Trophoblast cell (in vitro differentiated cells and primary cell): ENCODE data around the gene ADORA1.

Experiments
- DNase-seq, 2 donors: peaks; one replicate each; pipeline ENCODE4 v3.0.0-alpha.2; 2016
- H2AFZ ChIP-seq: 2 replicates; pipeline ENCODE4 v1.6.1; 2013; ENCODE audit warnings: low read length, moderate library complexity, mild to moderate bottlenecking; ENCODE audit not compliant: insufficient read depth, poor library complexity
- H2AK5ac ChIP-seq: 2 replicates; pipeline ENCODE4 v1.6.1; 2013; ENCODE audit warnings: mild to moderate bottlenecking, low read length
- H2BK120ac ChIP-seq: 2 replicates; pipeline ENCODE4 v1.6.1; 2013; ENCODE audit warnings: low read length, mild to moderate bottlenecking, moderate library complexity; ENCODE audit not compliant: insufficient read depth, poor library complexity
- H2BK12ac ChIP-seq: 2 replicates; pipeline ENCODE4 v1.6.1; 2013; ENCODE audit warnings: mild to moderate bottlenecking, low read length, moderate library complexity
- H2BK5ac ChIP-seq: 2 replicates; pipeline ENCODE4 v1.6.1; 2013; ENCODE audit warnings: low read length, low read depth, moderate library complexity, mild to moderate bottlenecking; ENCODE audit not compliant: poor library complexity
- H3K14ac ChIP-seq: 2 replicates; pipeline ENCODE4 v1.6.1; 2013; ENCODE audit warnings: mild to moderate bottlenecking, low read length
- H3K18ac ChIP-seq: 2 replicates; pipeline ENCODE4 v1.6.1; 2013; ENCODE audit warnings: mild to moderate bottlenecking, low read length
- H3K23ac ChIP-seq: 2 replicates; pipeline ENCODE4 v1.6.1; 2013; ENCODE audit warnings: low read length
- H3K27ac ChIP-seq: 2 replicates; pipeline ENCODE4 v1.5.1; 2013; ENCODE audit warnings: low read depth, mild to moderate bottlenecking, inconsistent platforms, low read length, moderate library complexity
- H3K27me3 ChIP-seq: 2 replicates; pipeline ENCODE4 v1.6.1; 2013; ENCODE audit warnings: inconsistent platforms, mild to moderate bottlenecking, low read length, moderate library complexity; ENCODE audit not compliant: insufficient read depth
- H3K36me3 ChIP-seq, 2 experiments: 1 replicate in 1 of 2; 2 replicates in 1 of 2; pipeline ENCODE4 v1.6.1; 2013; ENCODE audit warnings: low read length in 2 of 2, mild to moderate bottlenecking in 2 of 2, moderate library complexity in 1 of 2; ENCODE audit not compliant: insufficient read depth in 2 of 2, control insufficient read depth in 1 of 2
- H3K4ac ChIP-seq: 2 replicates; pipeline ENCODE4 v1.6.1; 2013; ENCODE audit warnings: low read depth, mild to moderate bottlenecking, low read length, moderate library complexity
- H3K4me1 ChIP-seq, 2 experiments: 1 replicate in 1 of 2; 2 replicates in 1 of 2; pipeline ENCODE4 v1.6.1; 2013; ENCODE audit warnings: low read length in 2 of 2, mild to moderate bottlenecking in 2 of 2, moderate library complexity in 1 of 2; ENCODE audit not compliant: insufficient read depth in 2 of 2, control insufficient read depth in 1 of 2
- H3K4me2 ChIP-seq: 2 replicates; pipeline ENCODE4 v1.6.1; 2013; ENCODE audit warnings: inconsistent platforms, mild to moderate bottlenecking, low read length, moderate library complexity
- H3K4me3 ChIP-seq: 2 replicates; pipeline ENCODE4 v1.5.1; 2013; ENCODE audit warnings: mild to moderate bottlenecking, low read depth, low read length, inconsistent platforms
- H3K79me1 ChIP-seq: one replicate; pipeline ENCODE4 v1.6.1; 2013; ENCODE audit warnings: low read length
- H3K79me2 ChIP-seq: 2 replicates; pipeline ENCODE4 v1.6.1; 2013; ENCODE audit warnings: low read length, mild to moderate bottlenecking; ENCODE audit not compliant: control insufficient read depth, insufficient read depth, poor library complexity
- H3K9ac ChIP-seq: 2 replicates; pipeline ENCODE4 v1.6.1; 2013; ENCODE audit warnings: mild to moderate bottlenecking, low read length
- H3K9me3 ChIP-seq: 2 replicates; pipeline ENCODE4 v1.6.1; 2013; ENCODE audit warnings: low read depth, mild to moderate bottlenecking, control low read depth, inconsistent platforms, low read length; ENCODE audit not compliant: insufficient read depth
- H4K12ac ChIP-seq: 2 replicates; pipeline ENCODE4 v1.6.1; 2013; ENCODE audit warnings: low read depth, mild to moderate bottlenecking, low read length, moderate library complexity
- H4K8ac ChIP-seq: 2 replicates; pipeline ENCODE4 v1.6.1; 2013; ENCODE audit warnings: low read depth, mild to moderate bottlenecking, low read length, moderate library complexity
- H4K91ac ChIP-seq: one replicate; pipeline ENCODE4 v1.6.1; 2013; ENCODE audit warnings: low read depth, mild to moderate bottlenecking, low read length, moderate library complexity
- WGBS: extraction: QIAGEN DNeasy Blood & Tissue Kit; methylation state at CpG from one replicate; pipeline ENCODE4 v1.1.7; 2013; ENCODE audit warnings: missing lambda C conversion rate; ENCODE audit not compliant: insufficient read length, insufficient coverage; ENCODE audit errors: extremely low coverage; 5-methylcytosine and 5-hydroxymethylcytosine counted together

The ADORA1 gene

DNA sequence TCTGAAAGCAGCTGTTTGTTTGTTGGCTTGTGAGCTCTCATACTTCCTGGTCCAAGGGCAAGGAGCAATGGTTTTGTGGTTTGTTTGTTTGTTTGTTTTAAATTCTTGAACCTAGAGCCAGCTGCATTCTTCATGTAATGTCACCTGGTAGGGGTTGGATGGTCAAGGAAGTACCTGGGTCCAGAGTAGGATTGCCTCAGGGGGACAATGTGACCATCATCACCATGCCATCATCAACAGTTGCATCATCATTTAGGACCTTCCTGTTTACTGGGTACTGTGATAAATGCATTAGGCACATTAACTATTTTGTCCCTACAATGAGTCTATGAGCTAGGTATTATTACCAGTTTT, 27.0 kb upstream of the ADORA1 start:
- H3K36me3 ChIP-seq: no peaks in the 10 kb centered on the region
- H3K4me2 ChIP-seq: no peak overlapping the region
- no peak overlapping the region for H2BK120ac ChIP-seq
- H2BK12ac ChIP-seq: no peak overlapping the region
- H3K4me1 ChIP-seq: no peaks in the 10 kb centered on the region
- no peak overlapping the region for H2BK5ac ChIP-seq
- no peak overlapping the region for H3K23ac ChIP-seq
- no peaks in the 10 kb centered on the region for H3K27me3 ChIP-seq
- no peak overlapping the region for H3K4me3 ChIP-seq
- peak; percentile 77 to 97 for DNase-seq
- no peak overlapping the region for H4K91ac ChIP-seq
- no peak overlapping the region for H2AK5ac ChIP-seq
- no peak overlapping the region for H3K27ac ChIP-seq
- no peak overlapping the region for H3K18ac ChIP-seq
- H4K8ac ChIP-seq: no peak overlapping the region
- no peak overlapping the region for H4K12ac ChIP-seq
- H3K79me2 ChIP-seq: no peaks in the 10 kb centered on the region
- no peak overlapping the region for H3K9ac ChIP-seq
- no peaks in the 10 kb centered on the region for H3K79me1 ChIP-seq
- H3K4ac ChIP-seq: no peak overlapping the region
- no peak overlapping the region for H2AFZ ChIP-seq
- no peaks in the 10 kb centered on the region for H3K9me3 ChIP-seq
- H3K14ac ChIP-seq: no peak overlapping the region

DNA sequence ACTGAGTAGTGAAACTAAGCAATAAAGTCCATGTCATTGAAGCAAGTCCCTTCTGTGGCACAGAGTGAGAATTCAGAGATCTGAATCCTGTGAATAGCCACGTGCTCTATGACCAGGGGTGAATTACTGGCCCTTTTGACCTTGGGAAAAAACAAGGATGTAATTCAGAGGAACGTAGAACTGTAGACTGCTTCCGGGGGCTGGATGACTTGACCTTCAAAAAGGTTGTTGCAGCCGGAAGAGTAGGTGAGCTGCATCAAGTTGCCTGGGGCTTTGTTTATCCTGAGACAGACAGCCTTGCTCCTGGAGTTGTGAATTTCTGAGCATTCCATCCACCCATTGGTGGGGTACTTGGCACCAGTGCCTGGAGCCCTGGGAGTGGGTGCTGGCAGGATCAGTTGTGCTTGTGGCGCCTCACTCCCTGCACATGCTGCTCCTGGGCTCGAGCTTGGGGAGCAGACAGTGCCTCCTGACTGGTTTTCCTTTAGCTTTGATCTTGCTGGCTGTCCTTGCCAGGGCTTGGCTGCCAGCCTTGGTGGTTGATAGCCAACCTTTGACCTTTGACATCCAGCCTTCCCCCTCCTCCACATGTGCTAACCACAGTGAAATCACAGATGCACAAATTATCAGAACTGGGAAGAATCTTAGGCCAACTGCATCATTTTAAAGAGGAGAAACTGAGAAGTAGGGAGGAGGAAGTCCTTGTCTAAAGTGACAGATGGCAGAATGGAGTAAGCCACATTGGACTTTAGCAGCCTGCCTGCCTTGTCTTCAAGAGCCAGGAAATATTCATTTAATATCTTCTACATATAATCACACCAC, 25.5 kb upstream of the ADORA1 start:
- Histone ChIP-seq H3K79me2 (no peaks in the 10 kb centered on the region), H3K79me1 (no peaks in the 10 kb centered on the region), H3K4ac (no peak overlapping the region), H2AFZ (no peak overlapping the region), H3K14ac (no peak overlapping the region), H3K4me2 (no peak overlapping the region), H3K4me1 (no peaks in the 10 kb centered on the region), H3K27ac (no peak overlapping the region), H3K18ac (no peak overlapping the region), H2BK12ac (no peak overlapping the region), H3K9ac (no peak overlapping the region), H3K23ac (no peak overlapping the region), H3K9me3 (no peaks in the 10 kb centered on the region), H3K27me3 (no peaks in the 10 kb centered on the region), H4K8ac (no peak overlapping the region), H4K91ac (no peak overlapping the region), H3K4me3 (no peak overlapping the region), H2AK5ac (no peak overlapping the region), H2BK120ac (no peak overlapping the region), H2BK5ac (no peak overlapping the region), H3K36me3 (no peaks in the 10 kb centered on the region), H4K12ac (no peak overlapping the region)
- DNase-seq: no peak
- WGBS: no CpG with 5 or more reads among the region's 6 CpGs

DNA sequence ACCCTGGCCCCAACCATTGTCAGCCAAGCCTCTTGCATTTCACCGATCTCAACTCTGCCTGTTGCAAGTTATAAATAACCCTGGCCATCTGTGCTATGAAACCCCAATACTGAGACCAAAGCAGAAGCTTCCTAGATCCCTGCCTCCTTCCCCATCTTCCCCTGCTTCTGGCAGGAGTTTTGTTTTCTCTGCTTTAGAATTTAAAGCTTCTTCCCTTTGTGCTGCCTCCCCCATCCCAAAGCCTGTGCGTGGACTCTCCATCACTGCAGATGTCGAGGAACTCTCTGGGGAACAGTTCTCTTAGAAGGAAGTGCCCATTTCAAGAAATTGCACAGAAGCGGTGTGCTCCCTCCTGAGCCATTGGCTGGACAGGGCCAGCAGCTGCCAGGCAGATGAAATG, 24.3 kb upstream of the ADORA1 start:
- H2BK120ac ChIP-seq: no peak overlapping the region
- H3K9me3 ChIP-seq: no peaks in the 10 kb centered on the region
- H3K4me2 ChIP-seq: no peak overlapping the region
- H3K79me1 ChIP-seq: no peaks in the 10 kb centered on the region
- H4K12ac ChIP-seq: no peak overlapping the region
- no peak overlapping the region for H2AFZ ChIP-seq
- no peak overlapping the region for H3K23ac ChIP-seq
- H3K4me3 ChIP-seq: no peak overlapping the region
- no peak overlapping the region for H3K14ac ChIP-seq
- no peak overlapping the region for H2AK5ac ChIP-seq
- no CpG with 5 or more reads among the region's 4 CpGs for WGBS
- H3K9ac ChIP-seq: no peak overlapping the region
- H3K18ac ChIP-seq: no peak overlapping the region
- no peak overlapping the region for H2BK12ac ChIP-seq
- no peaks in the 10 kb centered on the region for H3K79me2 ChIP-seq
- no peak for DNase-seq
- H4K91ac ChIP-seq: no peak overlapping the region
- H4K8ac ChIP-seq: no peak overlapping the region
- no peaks in the 10 kb centered on the region for H3K4me1 ChIP-seq
- H3K4ac ChIP-seq: no peak overlapping the region
- no peaks in the 10 kb centered on the region for H3K27me3 ChIP-seq
- no peaks in the 10 kb centered on the region for H3K36me3 ChIP-seq
- H3K27ac ChIP-seq: no peak overlapping the region
- no peak overlapping the region for H2BK5ac ChIP-seq

DNA sequence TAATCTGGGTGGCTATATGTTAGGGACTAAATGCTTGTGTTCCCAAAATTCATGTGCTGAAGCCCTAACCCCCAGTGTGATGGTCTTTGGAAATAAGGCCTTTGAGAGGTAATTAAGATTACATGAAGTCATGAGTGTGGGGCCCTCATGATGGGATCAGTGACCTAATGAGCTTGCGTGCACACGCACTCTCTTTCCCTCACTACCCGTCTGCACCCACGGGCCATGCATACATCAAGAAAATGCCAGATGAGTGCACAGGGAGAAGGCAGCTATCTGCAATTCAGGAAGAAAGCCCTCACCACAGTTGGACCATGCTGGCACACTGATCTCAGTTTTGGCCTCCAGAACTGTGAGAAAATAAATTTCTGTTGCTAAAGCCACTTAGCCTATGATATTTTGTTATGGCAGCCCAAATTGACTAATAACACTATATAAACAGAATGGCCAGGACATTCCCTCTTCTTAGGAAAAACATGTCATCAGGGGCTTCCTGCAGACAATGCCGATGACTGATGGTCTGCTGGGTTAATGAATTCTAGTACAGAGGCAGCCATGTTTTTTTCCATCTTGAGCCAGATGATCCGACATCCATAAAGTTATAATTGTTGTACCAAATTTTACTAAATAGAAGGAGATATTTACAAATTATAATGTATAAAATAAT, 23.6 kb upstream of the ADORA1 start:
- Histone ChIP-seq H3K36me3 (no peaks in the 10 kb centered on the region), H2BK12ac (no peak overlapping the region), H4K8ac (no peak overlapping the region), H3K4me1 (no peaks in the 10 kb centered on the region), H2BK120ac (no peak overlapping the region), H2BK5ac (no peak overlapping the region), H4K91ac (no peak overlapping the region), H3K27ac (no peak overlapping the region), H3K4ac (no peak overlapping the region), H3K18ac (no peak overlapping the region), H3K4me2 (no peak overlapping the region), H3K14ac (no peak overlapping the region), H4K12ac (no peak overlapping the region), H3K79me2 (no peaks in the 10 kb centered on the region), H3K79me1 (no peaks in the 10 kb centered on the region), H3K27me3 (no peaks in the 10 kb centered on the region), H3K4me3 (no peak overlapping the region), H2AFZ (no peak overlapping the region), H3K23ac (no peak overlapping the region), H3K9me3 (no peaks in the 10 kb centered on the region), H3K9ac (no peak overlapping the region), H2AK5ac (no peak overlapping the region)
- no peak for DNase-seq
- WGBS: no CpG with 5 or more reads among the region's 6 CpGs
